Central memory CD4-positive, alpha-beta T cell (primary cell): ENCODE results near the gene PKDREJ.

Experiments
- DNase-seq: peaks from one replicate; pipeline ENCODE4 v3.0.0; 2022

PKDREJ gene

GRCh38 chr22:46233231-46233630 is 29.9 kb downstream of the PKDREJ start:
- no peak for DNase-seq

DNA sequence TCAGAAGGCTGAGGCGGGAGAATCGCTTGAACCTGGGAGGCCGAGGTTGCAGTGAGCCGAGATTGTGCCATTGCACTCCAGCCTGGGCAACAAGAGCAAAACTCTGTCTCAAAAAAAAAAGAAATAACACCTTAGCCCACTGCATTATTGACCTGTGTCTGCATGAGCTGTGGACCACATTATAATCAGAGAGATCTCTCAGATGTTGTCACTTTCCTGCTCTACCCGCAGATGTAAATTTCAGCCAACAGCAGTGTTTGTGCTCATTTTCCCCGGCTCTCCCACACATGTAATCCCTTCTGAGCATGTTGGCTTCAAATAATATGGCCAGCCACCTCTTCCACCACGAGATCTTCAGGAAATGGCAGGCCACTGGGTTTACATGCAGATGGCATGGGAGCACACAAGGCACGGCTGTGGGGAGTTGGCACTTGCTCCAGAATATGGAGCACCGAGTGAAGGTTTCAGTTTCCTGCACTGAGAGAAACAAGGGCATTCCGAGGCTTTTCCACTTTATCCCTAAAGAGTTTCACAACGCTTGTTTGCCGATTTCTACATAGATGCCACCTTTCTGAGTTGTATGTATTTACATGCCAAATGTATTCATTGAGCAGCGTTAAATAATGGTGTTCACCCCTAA is 32.8 kb downstream of the PKDREJ start:
- no peak for DNase-seq

DNA sequence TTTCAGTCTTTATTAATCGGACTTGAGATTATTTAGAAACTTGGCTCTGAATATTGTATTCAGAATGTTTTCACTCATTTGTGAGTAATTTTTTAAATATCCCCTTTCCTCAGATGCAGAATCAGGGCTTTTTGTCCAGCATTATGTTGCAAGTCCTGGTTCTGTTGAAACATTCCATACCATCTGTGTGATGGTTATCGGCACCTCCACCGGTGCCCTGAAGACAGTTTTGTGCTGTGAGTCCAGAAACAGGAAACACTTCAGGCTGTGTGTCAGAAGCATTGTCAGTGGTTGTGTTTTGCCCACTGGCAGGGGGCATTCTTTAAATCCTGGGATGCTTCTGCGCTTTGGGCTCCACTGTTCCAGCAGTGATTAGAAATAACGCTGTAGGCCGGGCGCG is 33.4 kb downstream of the PKDREJ start:
- DNase-seq, result no peak

GRCh38 chr22:46226577-46226976 is 36.6 kb downstream of the PKDREJ start:
- no peak for DNase-seq

- DNase-seq, result no peak
These were observed 37.5 kb downstream of the PKDREJ start for GRCh38 chr22:46225631-46226030.

GRCh38 chr22:46224898-46225290 is 38.2 kb downstream of the PKDREJ start:
- DNase-seq, result no peak

DNA sequence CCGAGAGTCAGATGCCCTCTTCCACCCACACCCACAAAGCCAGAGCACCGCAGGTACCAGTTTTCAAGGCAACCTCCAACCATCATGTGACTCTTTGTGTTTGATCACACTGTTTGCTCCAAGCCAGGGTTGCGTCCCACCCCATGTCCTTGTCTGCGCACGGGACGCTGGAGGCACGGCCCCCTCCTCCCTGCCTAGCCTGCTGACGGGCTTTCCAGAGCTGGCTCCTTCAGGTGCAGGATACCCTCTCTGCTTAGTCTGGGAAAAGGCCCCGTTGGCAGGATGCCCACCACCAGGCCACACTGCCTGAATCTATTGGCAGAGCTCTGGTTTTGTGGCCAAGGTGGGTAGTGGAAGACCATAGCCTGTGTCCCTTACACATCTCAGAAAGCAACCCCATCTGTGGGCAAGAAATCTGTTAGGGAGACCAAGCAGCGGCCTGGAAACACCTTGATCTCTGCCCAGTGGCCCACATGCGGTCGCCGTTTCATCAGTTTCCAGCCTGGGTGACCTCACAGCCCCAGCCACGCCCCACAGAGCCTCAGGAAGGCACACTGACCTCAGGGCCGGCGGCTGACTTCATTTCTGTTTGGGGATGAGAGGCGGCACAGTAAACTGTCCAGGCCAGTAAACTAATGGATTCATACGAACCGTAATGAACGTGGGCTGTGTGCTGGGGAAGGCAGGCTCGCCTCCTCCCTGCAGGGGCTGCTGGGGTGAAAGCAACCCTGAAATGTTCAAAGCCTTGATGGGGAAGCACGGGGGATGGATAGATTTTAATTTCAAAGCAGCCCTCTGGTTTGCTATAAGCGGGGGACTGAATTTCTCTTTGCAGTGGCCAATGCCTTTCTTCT is 38.9 kb downstream of the PKDREJ start:
- no peak for DNase-seq

GRCh38 chr22:46220921-46221320 is 42.2 kb downstream of the PKDREJ start:
- no peak for DNase-seq

GRCh38 chr22:46219636-46220035 is 43.5 kb downstream of the PKDREJ start:
- no peak for DNase-seq

DNA sequence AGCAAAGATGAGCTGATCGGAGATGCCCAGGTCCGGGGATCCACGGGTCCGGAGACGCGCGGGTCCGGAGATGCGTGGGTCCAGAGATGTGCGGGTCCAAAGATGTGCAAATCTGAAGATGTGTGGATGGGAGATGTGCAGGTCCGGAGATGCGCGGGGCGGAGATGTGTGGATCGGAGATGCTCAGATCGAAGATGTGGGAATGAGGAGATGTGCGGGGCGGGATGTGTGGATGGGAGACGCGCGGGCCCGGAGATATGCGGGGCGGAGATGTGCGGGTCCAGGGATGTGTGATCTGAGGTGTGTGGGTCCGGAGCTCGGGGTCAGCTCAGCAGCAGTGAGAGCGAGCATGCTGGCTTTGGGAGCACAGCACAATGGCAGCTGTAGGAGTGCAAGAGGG is 48.5 kb downstream of the PKDREJ start:
- DNase-seq, result no peak

DNA sequence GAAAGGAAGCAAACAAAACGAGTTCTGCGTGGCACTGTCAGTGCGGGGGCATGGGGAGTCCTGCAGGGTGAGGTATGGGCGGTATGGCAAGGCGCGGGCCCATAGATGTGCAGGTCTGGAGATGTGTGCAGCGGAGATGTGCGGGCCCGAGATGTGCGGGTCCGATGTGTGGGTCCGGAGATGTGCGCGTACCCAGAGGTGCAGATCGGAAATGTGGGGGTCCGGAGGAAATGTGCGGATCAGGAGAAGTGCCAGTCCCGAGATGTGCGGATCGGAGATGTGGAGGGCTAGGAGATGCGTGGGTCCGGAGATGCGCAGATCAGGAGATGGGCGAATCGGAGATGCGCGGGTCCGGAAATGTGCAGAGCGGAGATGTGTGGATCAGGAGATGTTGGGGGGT is 49.0 kb downstream of the PKDREJ start:
- DNase-seq, result no peak

- DNase-seq, result no peak
These were observed 50.1 kb downstream of the PKDREJ start for GRCh38 chr22:46213052-46213451.

DNA sequence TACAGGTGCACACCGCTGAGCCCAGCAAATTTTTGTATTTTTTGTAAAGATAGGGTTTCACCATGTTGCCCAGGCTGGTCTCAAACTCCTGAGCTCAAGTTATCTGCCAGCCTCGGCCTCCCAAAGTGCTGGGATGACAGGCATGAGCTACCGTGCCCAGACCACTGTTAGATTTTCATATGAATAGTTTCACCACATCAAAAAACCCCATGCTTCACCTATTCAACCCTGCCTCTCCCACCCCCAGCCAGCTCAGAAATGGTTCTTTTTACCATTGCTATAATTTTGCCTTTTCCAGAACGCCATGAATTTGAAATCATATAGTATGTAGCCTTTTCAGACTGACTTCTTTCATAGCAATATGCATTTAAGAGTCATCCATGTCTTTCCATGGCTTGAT is 50.9 kb downstream of the PKDREJ start:
- DNase-seq, result no peak

DNA sequence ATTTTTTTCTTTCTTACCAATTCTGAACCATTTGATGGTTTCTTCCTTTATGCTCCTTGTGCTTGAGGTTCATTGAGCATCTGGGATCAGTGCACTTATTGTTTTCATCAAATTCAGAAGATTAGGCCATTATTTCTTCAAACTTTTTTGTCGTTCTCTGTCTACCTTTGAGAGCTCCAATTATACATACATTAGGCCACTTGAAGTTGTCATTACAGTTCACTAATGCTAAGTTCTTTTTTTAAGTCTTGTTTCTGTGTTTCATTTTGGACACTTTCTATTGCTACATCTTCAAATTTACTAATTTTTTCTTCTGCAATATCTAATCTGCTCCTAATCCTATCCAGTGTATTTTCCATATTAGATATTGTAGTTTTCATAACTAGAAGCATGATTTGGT is 53.9 kb downstream of the PKDREJ start:
- DNase-seq, result no peak
